ENCODE results near the gene POU3F1. TPM values are rescaled to one million over a fixed set of nuclear protein-coding genes. Genes with fewer than 3 reads are reported as not detected.
"Not testable (repeated sequence)": the region's sequence is repeated elsewhere in the genome, so short reads cannot be mapped to it uniquely, and the experiment has no call there.

POU3F1 gene
- total and polyA plus RNA-seq, 2 of the 4 experiments (the other 2 are of a cell fraction): not detected

DNA sequence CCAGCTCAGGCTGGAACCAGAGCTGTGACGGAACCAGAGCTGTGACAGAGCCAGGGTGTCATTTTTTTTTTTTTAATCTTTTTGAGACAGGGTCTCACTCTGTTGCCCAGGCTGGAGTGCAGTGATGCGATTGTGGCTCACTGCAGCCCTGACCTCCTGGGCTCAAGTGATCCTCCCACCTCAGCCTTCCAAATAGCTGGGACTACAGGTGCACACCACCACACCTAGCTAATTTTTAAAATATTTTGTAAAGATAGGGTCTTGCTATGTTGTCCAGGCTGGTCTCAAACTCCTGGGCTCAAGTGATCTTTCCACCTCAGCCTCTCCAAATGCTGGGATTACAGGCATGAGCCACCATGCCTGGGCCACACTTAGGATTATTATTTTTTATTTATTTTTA lies 13.6 kb downstream of the POU3F1 start:
- not testable (repeated sequence) for H4K5ac ChIP-seq (ENCODE audit: low read depth, low read length)

More for the DNA sequence above, 13.6 kb downstream of the POU3F1 start:
- H3K4ac ChIP-seq (ENCODE audit: low read depth, low read length); H3K4me2 ChIP-seq (ENCODE audit: low read depth, low read length); H2BK15ac ChIP-seq (ENCODE audit: low read depth, low read length); ATAC-seq (ENCODE audit: low read depth); H3K36me3 ChIP-seq (ENCODE audit: control insufficient read depth, insufficient read depth, low read length); H3K23ac ChIP-seq (ENCODE audit: low read depth, low read length); H4K20me1 ChIP-seq (ENCODE audit: insufficient read depth, low read length); H2AFZ ChIP-seq (replicated peaks; ENCODE audit: low read length, poor library complexity); H3K9me3 ChIP-seq (ENCODE audit: control insufficient read depth, insufficient read depth, low read length); H4K91ac ChIP-seq (ENCODE audit: insufficient read depth, low read depth, low read length); H2AK5ac ChIP-seq (ENCODE audit: low read depth, low read length); POLR2A ChIA-PET (ENCODE audit: unreplicated experiment); H2AK9ac ChIP-seq (replicated peaks; ENCODE audit: low read depth, low read length, poor library complexity); H3K14ac ChIP-seq (replicated peaks; ENCODE audit: low read depth, low read length); CTCF ChIA-PET; H3K9me1 ChIP-seq (ENCODE audit: insufficient read depth, low read length); H3K4me3 ChIP-seq (ENCODE audit: insufficient read depth, low read depth, low read length); H2BK120ac ChIP-seq (ENCODE audit: low read depth, low read length); H3K27ac ChIP-seq (ENCODE audit: insufficient read depth, low read length); BruUV-seq (replicated peaks); H3K56ac ChIP-seq (ENCODE audit: extremely low read depth, insufficient read depth, low read length); dilution Hi-C loops (cut with HindIII; ENCODE audit: low sequenced_read_pairs, unreplicated experiment); in situ Hi-C loops (cut with MboI; ENCODE audit: low sequenced_read_pairs); H3K27me3 ChIP-seq (ENCODE audit: control insufficient read depth, insufficient read depth, low read length); H4K8ac ChIP-seq (ENCODE audit: low read depth in 2 of 2, low read length in 2 of 2); H3K9ac ChIP-seq (ENCODE audit: low read depth, low read length); H3K18ac ChIP-seq (ENCODE audit: low read depth, low read length); H2BK5ac ChIP-seq (ENCODE audit: low read depth, low read length, poor library complexity, severe bottlenecking); H2BK20ac ChIP-seq (ENCODE audit: low read depth, low read length); DNase-seq; H3K79me1 ChIP-seq (ENCODE audit: low read depth in 1 of 2, low read length in 2 of 2): not testable (repeated sequence)
- intact Hi-C loops (cut with micrococcal nuclease): loop anchor here (10.0 kb wide), 1 partner anchor 442 kb away; no protein-coding TSS in a partner anchor
- H3K4me1 ChIP-seq (ENCODE audit: control insufficient read depth, insufficient read depth, low read length): peaks cover 18% of the 10 kb centered on the region; the same call in 1 of the 2 replicates
- WGBS, 2 experiments (ENCODE audit: extremely low coverage in 2 of 2, insufficient read length in 1 of 2): no CpG with 5 or more reads among the region's 2 CpGs
